Testis (tissue), 3 donors: ENCODE data around the gene SLC22A2. TPM values are rescaled to one million over a fixed set of nuclear protein-coding genes. Genes with fewer than 3 reads are reported as not detected.

Source experiments
- DNase-seq: peaks from one replicate; pipeline ENCODE4 v3.0.0-alpha.2; 2019
- H3K27ac ChIP-seq, 2 donors: fragments of 200-600 bp; sonication (generic); one replicate each; pipeline ENCODE4 v1.5.1; 2019
- H3K27me3 ChIP-seq: fragments of 200-600 bp; sonication (generic); one replicate; pipeline ENCODE4 v1.5.1; 2019
- H3K36me3 ChIP-seq: fragments of 200-600 bp; sonication (generic); one replicate; pipeline ENCODE4 v1.5.1; 2017; ENCODE audit warnings: low read depth; ENCODE audit errors: missing control alignments
- H3K4me1 ChIP-seq: fragments of 200-600 bp; sonication (generic); one replicate; pipeline ENCODE4 v1.5.1; 2019
- H3K4me3 ChIP-seq, 2 donors: fragments of 200-600 bp; sonication (generic); one replicate each; pipeline ENCODE4 v1.5.1; 2017 to 2019
- H3K9me3 ChIP-seq: fragments of 200-600 bp; sonication (generic); one replicate; pipeline ENCODE4 v1.5.1; 2017
- POLR2A ChIP-seq: fragments of 450-650 bp; IDR thresholded peaks from one replicate; pipeline ENCODE4 v1.6.1; 2017; ENCODE audit warnings: antibody characterized with exemption, mild to moderate bottlenecking, moderate library complexity
- WGBS, 2 donors: methylation state at CpG; one replicate each; pipeline ENCODE4 v1.1.5; 2018; 5-methylcytosine and 5-hydroxymethylcytosine counted together
- intact Hi-C: fragments of 100-400 bp; cut with DNase I; formaldehyde crosslinking; loops from one replicate; pipeline ENCODE4 v1.15.1; 2023; ENCODE audit warnings: low total_unique reads
- polyA plus RNA-seq: library from polyadenylated mRNA; stranded (reverse); fragments of 350-450 nt; fragmentation: Illumina TruSeq; extraction: RNeasy Lipid Tissue Mini Kit (QIAGEN cat#74804); gene quantifications from one replicate; pipeline ENCODE4 v1.2.3, GENCODE V29; 2014; ENCODE audit warnings: low read depth, low replicate concordance; ENCODE audit not compliant: insufficient read depth
- total RNA-seq, 2 donors: library from RNA; depleted of rRNA; stranded (reverse); fragments of >200 nt; gene quantifications; one replicate each; pipeline ENCODE4 v1.2.3, GENCODE V29; 2016
- TF ChIP-seq, protein P1 (sequence below), 3 experiments: fragments of 450-650 bp in 2 of 3; fragments of 200-600 bp in 1 of 3; sonication (generic) in 1 of 3; IDR thresholded peaks; one replicate each; pipeline ENCODE4 v1.5.1; 2016 to 2019; ENCODE audit warnings: antibody characterized with exemption in 3 of 3, mild to moderate bottlenecking in 2 of 3, moderate library complexity in 1 of 3

SLC22A2 gene
- total and polyA plus RNA-seq, 3 donors from 2014 or later, result 0.24 to 0.99 (median 0.34) TPM

DNA sequence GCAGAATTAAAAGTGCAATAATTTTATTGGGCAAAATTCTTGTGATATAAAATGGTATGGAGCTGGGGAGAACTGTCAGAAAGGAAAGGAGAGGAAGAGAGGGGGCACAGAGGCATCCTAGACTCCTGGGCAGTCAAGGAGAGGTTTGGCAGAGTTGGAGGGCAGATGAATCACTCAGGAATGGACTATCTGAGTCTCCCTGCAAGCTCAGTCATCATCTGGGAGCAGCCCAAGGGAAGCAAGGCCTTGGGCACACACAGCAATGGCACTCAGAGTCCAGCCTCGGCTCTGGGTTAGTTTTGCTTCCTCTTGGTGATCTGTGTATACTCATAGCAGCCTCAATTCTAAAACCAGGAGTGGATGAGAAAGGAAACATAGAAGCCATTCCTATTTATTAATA, 69.8 kb downstream of the SLC22A2 start:
- no peak for DNase-seq
- Histone ChIP-seq H3K9me3 (no peaks in the 10 kb centered on the region), H3K36me3 (no peaks in the 10 kb centered on the region), H3K27me3 (no peaks in the 10 kb centered on the region), H3K27ac (no peak overlapping the region), H3K4me1 (peaks cover 3% of the 10 kb centered on the region), H3K4me3 (no peak overlapping the region)
- intact Hi-C loops, result no loop called here
- WGBS, 2 donors, result 68 to 91% methylated on average over 1 of the region's 1 CpG
- no peak for TF ChIP-seq POLR2A
- TF ChIP-seq, protein P1, sequence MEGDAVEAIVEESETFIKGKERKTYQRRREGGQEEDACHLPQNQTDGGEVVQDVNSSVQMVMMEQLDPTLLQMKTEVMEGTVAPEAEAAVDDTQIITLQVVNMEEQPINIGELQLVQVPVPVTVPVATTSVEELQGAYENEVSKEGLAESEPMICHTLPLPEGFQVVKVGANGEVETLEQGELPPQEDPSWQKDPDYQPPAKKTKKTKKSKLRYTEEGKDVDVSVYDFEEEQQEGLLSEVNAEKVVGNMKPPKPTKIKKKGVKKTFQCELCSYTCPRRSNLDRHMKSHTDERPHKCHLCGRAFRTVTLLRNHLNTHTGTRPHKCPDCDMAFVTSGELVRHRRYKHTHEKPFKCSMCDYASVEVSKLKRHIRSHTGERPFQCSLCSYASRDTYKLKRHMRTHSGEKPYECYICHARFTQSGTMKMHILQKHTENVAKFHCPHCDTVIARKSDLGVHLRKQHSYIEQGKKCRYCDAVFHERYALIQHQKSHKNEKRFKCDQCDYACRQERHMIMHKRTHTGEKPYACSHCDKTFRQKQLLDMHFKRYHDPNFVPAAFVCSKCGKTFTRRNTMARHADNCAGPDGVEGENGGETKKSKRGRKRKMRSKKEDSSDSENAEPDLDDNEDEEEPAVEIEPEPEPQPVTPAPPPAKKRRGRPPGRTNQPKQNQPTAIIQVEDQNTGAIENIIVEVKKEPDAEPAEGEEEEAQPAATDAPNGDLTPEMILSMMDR (IDR thresholded peaks at IDR 0.05), result no peak

DNA sequence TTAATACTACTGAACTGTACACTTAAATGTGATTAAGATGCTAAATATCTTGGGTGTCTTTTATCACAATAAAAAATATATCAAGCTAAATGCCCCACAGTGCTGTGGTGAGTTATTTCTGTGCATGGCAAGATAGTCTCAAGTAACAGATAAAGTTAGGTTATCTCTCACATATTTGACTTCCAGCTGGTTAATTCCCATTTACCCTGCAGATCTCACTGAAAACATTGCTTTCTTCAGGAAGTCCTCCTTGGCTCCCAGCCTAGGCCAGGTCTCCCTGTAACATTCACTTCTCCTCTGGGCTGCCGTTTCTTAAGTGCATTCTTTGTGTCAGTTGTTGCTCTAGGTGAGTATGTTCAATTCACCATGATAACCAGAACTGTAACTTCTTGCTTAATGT, 77.9 kb downstream of the SLC22A2 start:
- Histone ChIP-seq H3K9me3 (no peaks in the 10 kb centered on the region), H3K27me3 (no peaks in the 10 kb centered on the region), H3K4me1 (peaks cover 9% of the 10 kb centered on the region), H3K4me3 (no peak overlapping the region), H3K36me3 (no peaks in the 10 kb centered on the region), H3K27ac (no peak overlapping the region)
- no peak for DNase-seq
- intact Hi-C loops, result no loop called here
- no peak for TF ChIP-seq POLR2A
- TF ChIP-seq, protein P1 (IDR thresholded peaks at IDR 0.05), result no peak
- 46 to 60% methylated on average over 1 of the region's 1 CpG for WGBS, 2 donors

DNA sequence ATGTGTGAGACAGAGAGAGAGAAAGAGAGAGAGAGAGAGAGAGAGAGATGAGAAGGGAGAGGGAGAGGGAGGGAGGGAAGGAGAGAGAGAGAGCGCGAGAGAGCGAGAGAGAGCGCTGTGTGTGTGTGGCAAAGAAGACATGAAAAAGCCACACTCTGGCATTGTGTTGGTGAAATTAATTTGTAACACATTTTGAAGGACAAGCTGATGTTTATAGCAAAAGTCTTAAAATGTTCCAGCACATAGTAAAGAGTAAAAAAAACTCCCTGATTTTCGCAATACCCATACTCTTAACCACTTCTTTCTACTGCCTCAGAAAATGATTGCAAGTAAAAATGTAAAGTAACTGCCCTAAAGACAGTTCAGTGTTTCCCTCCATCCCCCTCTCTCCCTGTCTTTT, 80.3 kb downstream of the SLC22A2 start:
- DNase-seq, result no peak

GRCh38 chr6:160177220-160177619, 81.4 kb downstream of the SLC22A2 start:
- no peaks in the 10 kb centered on the region for H3K9me3 ChIP-seq
- intact Hi-C loops, result no loop called here
- WGBS, 2 donors, result 29 to 40% methylated on average over 2 of the region's 2 CpGs

More for the DNA sequence above, 80.3 kb downstream of the SLC22A2 start:
- Histone ChIP-seq H3K4me1 (peaks cover 9% of the 10 kb centered on the region), H3K9me3 (no peaks in the 10 kb centered on the region), H3K4me3 (no peak overlapping the region), H3K27me3 (no peaks in the 10 kb centered on the region), H3K27ac (peak overlapping the region; percentile 27 to 60), H3K36me3 (no peaks in the 10 kb centered on the region)
- 60 to 70% methylated on average over 5 of the region's 5 CpGs for WGBS, 2 donors
- no peak for TF ChIP-seq POLR2A
- TF ChIP-seq, protein P1 (IDR thresholded peaks at IDR 0.05), result no peak
- intact Hi-C loops, result no loop called here

GRCh38 chr6:160174681-160175080, 83.9 kb downstream of the SLC22A2 start:
- H3K4me3 ChIP-seq, result no peak overlapping the region
- peak overlapping the region in 1 of 2 donors; percentile 43 for H3K27ac ChIP-seq
- H3K9me3 ChIP-seq, result no peaks in the 10 kb centered on the region
- TF ChIP-seq, protein P1 (IDR thresholded peaks at IDR 0.05), result no peak
- TF ChIP-seq POLR2A, result no peak
- intact Hi-C loops, result no loop called here
- no peaks in the 10 kb centered on the region for H3K27me3 ChIP-seq
- WGBS, 2 donors, result 55% methylated on average over 2 of the region's 2 CpGs
- peaks cover 25% of the 10 kb centered on the region for H3K4me1 ChIP-seq
- H3K36me3 ChIP-seq, result no peaks in the 10 kb centered on the region
- no peak for DNase-seq

More at GRCh38 chr6:160177220-160177619, 81.4 kb downstream of the SLC22A2 start:
- no peak for DNase-seq
- Histone ChIP-seq H3K27ac (peak overlapping the region in 1 of 2 donors; percentile 11), H3K27me3 (no peaks in the 10 kb centered on the region), H3K4me1 (peaks cover 9% of the 10 kb centered on the region), H3K4me3 (no peak overlapping the region), H3K36me3 (no peaks in the 10 kb centered on the region)
- TF ChIP-seq, protein P1 (IDR thresholded peaks at IDR 0.05), result no peak
- TF ChIP-seq POLR2A, result no peak
